GM12865 (cell line): ENCODE results near the gene BMP10.

ENCODE experiments used
- DNase-seq: peaks from one replicate; pipeline ENCODE4 v3.0.0; 2010; ENCODE audit warnings: low read depth
- H3K4me3 ChIP-seq: 2 replicates; pipeline ENCODE4 v1.5.1; 2011; ENCODE audit warnings: mild to moderate bottlenecking, low read depth, low read length, control low read depth
- CTCF ChIP-seq: IDR thresholded peaks from 2 replicates; pipeline ENCODE4 v1.5.1; 2011; ENCODE audit warnings: low read length, control low read depth, low read depth, inconsistent platforms; ENCODE audit not compliant: insufficient read depth; ENCODE audit errors: missing control alignments

BMP10 gene

GRCh38 chr2:68880213-68880612, 9.0 kb upstream of the BMP10 start:
- H3K4me3 ChIP-seq: no peak overlapping the region
- DNase-seq: no peak
- no peak for TF ChIP-seq CTCF

- no peak for TF ChIP-seq CTCF
- DNase-seq: no peak
- H3K4me3 ChIP-seq: no peak overlapping the region
Observed at GRCh38 chr2:68879296-68879695, 8.1 kb upstream of the BMP10 start.

GRCh38 chr2:68878753-68879152, 7.6 kb upstream of the BMP10 start:
- no peak for DNase-seq
- H3K4me3 ChIP-seq: no peak overlapping the region
- no peak for TF ChIP-seq CTCF

- no peak for TF ChIP-seq CTCF
- H3K4me3 ChIP-seq: no peak overlapping the region
- no peak for DNase-seq
Observed at GRCh38 chr2:68878071-68878711, 7.0 kb upstream of the BMP10 start.

- no peak overlapping the region for H3K4me3 ChIP-seq
- DNase-seq: no peak
- TF ChIP-seq CTCF: no peak
Observed at GRCh38 chr2:68877079-68877772, 6.0 kb upstream of the BMP10 start.

GRCh38 chr2:68870215-68870614, 982 bp downstream of the BMP10 start:
- DNase-seq: no peak
- H3K4me3 ChIP-seq: no peak overlapping the region
- TF ChIP-seq CTCF: no peak

- no peak for TF ChIP-seq CTCF
- no peak overlapping the region for H3K4me3 ChIP-seq
- no peak for DNase-seq
Observed at GRCh38 chr2:68865108-68865507, 6.1 kb downstream of the BMP10 start.
